Mesothelial cell of epicardium (in vitro differentiated cells): ENCODE results near the gene RTCB. TPM values are rescaled to one million over a fixed set of nuclear protein-coding genes. Genes with fewer than 3 reads are reported as not detected.
"Not testable (repeated sequence)": the region's sequence is repeated elsewhere in the genome, so short reads cannot be mapped to it uniquely, and the experiment has no call there.

Experiments used
- DNase-seq, 2 experiments: peaks; one replicate each; pipeline ENCODE4 v3.0.0; 2021; ENCODE audit warnings: low spot score in 2 of 2; ENCODE audit not compliant: unreplicated experiment in 2 of 2
- H3K27ac Mint-ChIP-seq: 2 replicates; pipeline ENCODE4 v1.8.0; 2021; ENCODE audit warnings: mixed read lengths
- H3K27me3 Mint-ChIP-seq: 2 replicates; pipeline ENCODE4 v1.8.0; 2021; ENCODE audit warnings: low read depth, mixed read lengths
- H3K36me3 Mint-ChIP-seq: 2 replicates; pipeline ENCODE4 v1.8.0; 2021; ENCODE audit warnings: mixed read lengths
- H3K4me1 Mint-ChIP-seq: 2 replicates; pipeline ENCODE4 v1.8.0; 2021; ENCODE audit warnings: mixed read lengths
- H3K4me3 Mint-ChIP-seq: 2 replicates; pipeline ENCODE4 v1.8.0; 2021; ENCODE audit warnings: mild to moderate bottlenecking, moderate library complexity, mixed read lengths
- H3K9me3 Mint-ChIP-seq: 2 replicates; pipeline ENCODE4 v1.8.0; 2021; ENCODE audit warnings: mixed read lengths
- total RNA-seq: library from RNA; stranded (reverse); gene quantifications from 3 replicates; pipeline ENCODE4 v1.2.1, GENCODE V29; 2021
- TF ChIP-seq, protein P1 (sequence below): fragments of 200-600 bp; sonication (generic); IDR thresholded peaks from one replicate; pipeline ENCODE4 v1.5.0; 2021; ENCODE audit warnings: antibody characterized with exemption; ENCODE audit not compliant: unreplicated experiment

RTCB gene
- total RNA-seq, 1 donor from 2014 or later, result 73.5 TPM

DNA sequence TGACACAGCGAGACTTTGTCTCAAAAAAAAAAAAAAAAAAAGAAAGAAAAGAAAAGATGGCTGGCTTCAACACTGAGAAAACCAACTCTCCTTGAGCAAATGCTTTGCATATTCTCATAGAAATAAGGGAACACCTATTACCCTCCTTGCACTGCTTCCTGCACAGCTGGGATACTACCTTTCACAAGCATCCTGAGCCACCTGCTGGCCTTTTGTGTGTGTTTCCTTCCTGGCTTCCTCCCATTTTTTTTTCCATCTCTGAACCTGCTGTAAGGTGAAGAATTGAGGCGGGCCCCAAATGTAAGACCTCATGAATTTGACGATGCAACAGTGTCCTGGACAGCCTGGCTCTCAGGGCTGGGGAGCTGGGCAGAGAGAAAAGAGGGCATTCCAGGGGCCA, 56.3 kb downstream of the RTCB start:
- Mint-ChIP-seq H3K27ac (no peak overlapping the region), H3K36me3 (no peaks in the 10 kb centered on the region), H3K4me1 (no peaks in the 10 kb centered on the region), H3K4me3 (no peak overlapping the region), H3K9me3 (peaks cover 4% of the 10 kb centered on the region), H3K27me3 (peaks cover 3% of the 10 kb centered on the region)
- DNase-seq, result no peak
- TF ChIP-seq, protein P1, sequence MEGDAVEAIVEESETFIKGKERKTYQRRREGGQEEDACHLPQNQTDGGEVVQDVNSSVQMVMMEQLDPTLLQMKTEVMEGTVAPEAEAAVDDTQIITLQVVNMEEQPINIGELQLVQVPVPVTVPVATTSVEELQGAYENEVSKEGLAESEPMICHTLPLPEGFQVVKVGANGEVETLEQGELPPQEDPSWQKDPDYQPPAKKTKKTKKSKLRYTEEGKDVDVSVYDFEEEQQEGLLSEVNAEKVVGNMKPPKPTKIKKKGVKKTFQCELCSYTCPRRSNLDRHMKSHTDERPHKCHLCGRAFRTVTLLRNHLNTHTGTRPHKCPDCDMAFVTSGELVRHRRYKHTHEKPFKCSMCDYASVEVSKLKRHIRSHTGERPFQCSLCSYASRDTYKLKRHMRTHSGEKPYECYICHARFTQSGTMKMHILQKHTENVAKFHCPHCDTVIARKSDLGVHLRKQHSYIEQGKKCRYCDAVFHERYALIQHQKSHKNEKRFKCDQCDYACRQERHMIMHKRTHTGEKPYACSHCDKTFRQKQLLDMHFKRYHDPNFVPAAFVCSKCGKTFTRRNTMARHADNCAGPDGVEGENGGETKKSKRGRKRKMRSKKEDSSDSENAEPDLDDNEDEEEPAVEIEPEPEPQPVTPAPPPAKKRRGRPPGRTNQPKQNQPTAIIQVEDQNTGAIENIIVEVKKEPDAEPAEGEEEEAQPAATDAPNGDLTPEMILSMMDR, result no peak

DNA sequence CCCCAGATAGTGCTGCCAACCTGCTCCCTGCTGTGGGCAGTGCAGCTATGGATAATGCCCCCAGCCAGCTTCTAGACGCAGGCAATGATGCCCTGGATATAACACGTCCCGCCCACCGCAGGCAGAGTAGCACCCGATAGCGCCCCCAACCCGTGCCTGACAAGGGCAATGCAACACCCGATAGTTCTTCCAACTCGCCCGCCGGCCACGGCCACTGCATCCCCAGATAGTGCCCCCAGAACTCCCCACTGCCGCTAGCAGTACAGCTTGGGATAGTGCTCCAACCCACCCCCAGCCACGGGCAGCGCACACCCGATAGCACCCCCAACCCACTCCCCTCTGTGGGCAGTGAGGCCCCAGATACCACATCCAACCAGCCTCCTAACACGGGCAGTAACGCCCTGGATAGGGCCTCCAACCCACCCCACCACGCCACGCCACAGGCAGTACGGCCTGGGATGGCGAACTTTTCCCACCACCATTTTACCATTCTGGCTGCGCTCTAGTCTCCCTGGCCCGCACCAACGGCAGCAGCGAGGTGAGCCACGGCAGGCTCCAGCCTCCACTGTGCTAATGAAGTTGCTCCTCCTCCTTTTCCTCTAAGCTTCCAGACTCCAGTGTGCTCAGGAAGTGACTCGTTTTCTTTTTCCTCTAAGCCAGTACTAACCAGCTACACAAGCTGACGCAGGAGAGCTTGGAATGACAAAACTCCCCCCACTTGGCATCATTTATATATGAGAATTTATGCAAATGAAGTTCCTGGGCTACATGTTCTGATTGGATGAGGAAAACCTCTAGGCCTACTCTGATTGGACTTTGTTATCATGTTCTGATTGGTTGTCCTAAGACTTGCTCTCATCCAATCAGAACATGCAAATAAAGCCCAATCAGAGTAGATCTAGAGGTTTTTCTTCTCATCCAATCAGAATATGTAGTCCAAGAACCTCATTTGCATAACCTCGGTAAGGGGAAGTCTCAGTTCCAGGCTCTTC, 57.4 kb downstream of the RTCB start:
- no peak for DNase-seq
- H3K27ac Mint-ChIP-seq, result no peak overlapping the region
- H3K36me3 Mint-ChIP-seq, result no peaks in the 10 kb centered on the region
- H3K4me3 Mint-ChIP-seq, result no peak overlapping the region
- peaks cover 3% of the 10 kb centered on the region for H3K27me3 Mint-ChIP-seq
- TF ChIP-seq, protein P1, result no peak
- H3K4me1 Mint-ChIP-seq, result no peaks in the 10 kb centered on the region
- H3K9me3 Mint-ChIP-seq, result peaks cover 4% of the 10 kb centered on the region

DNA sequence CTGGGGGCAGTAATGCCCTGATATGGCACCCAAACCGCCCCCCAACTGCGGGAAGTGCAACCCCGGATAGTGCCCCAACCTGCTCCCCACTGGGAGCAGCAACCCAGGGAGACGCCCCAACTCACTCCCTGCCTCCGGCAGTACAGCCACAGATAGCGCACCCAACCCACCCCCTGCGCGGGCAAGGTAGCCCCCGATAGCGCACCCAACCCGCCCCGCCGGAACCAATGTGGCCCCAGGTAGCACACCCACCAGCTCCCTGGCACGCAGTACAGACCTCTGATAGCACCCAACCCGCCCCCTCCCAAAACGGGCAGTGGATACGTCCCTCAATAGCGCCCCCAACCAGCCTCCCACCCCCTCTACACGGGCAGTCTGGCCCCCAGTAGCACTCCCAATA, 58.2 kb downstream of the RTCB start:
- no peak for DNase-seq
- Mint-ChIP-seq H3K36me3 (no peaks in the 10 kb centered on the region), H3K27ac (no peak overlapping the region), H3K27me3 (peaks cover 3% of the 10 kb centered on the region), H3K4me3 (no peak overlapping the region), H3K9me3 (peaks cover 4% of the 10 kb centered on the region), H3K4me1 (no peaks in the 10 kb centered on the region)
- TF ChIP-seq, protein P1, result no peak

DNA sequence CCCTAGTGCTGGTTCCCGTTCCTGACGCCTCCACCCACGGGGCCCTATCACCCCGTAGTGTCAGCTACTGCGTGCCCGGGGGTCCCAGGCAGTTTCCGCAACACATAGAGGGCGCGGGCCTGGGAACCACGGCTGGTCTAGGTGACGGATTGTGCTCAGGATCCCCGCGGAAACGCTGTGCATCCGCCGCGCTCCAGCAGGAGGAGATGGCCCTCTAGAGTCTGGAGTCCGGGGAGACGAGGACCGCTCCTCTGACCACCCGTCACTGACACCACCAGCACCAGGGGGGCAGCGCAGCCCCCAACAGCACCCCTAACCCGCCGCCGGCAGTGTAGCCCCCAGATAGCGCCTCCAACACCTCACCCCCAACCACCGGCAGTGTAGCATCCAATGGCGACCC, 58.8 kb downstream of the RTCB start:
- Mint-ChIP-seq H3K27me3 (peaks cover 3% of the 10 kb centered on the region), H3K4me3 (no peak overlapping the region), H3K4me1 (no peaks in the 10 kb centered on the region), H3K9me3 (peaks cover 4% of the 10 kb centered on the region), H3K27ac (no peak overlapping the region), H3K36me3 (no peaks in the 10 kb centered on the region)
- TF ChIP-seq, protein P1, result no peak
- DNase-seq, result no peak

DNA sequence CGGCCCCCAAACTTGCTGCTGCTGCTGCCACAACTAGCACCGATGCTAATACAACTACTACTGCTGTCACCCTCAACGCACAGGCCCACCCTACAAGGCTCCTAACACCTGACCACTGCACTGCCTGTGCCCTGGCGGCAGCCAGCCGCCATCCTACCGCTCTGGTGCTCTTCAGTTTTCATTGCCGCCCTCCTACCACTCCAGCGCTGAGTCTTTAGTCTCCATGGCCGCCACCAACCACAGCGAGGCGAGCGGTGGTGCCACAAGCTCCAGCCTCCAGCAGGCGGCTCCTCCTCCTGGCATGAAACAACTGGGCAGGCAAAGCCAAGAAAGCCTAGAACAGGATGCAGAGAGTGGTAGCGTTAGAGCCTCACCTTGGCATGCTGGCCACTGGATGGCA, 59.4 kb downstream of the RTCB start:
- H3K9me3 Mint-ChIP-seq, result peaks cover 4% of the 10 kb centered on the region
- no peaks in the 10 kb centered on the region for H3K36me3 Mint-ChIP-seq
- H3K27me3 Mint-ChIP-seq, result peaks cover 3% of the 10 kb centered on the region
- H3K4me3 Mint-ChIP-seq, result no peak overlapping the region
- H3K27ac Mint-ChIP-seq, result no peak overlapping the region
- TF ChIP-seq, protein P1, result no peak
- H3K4me1 Mint-ChIP-seq, result no peaks in the 10 kb centered on the region
- DNase-seq, result no peak

DNA sequence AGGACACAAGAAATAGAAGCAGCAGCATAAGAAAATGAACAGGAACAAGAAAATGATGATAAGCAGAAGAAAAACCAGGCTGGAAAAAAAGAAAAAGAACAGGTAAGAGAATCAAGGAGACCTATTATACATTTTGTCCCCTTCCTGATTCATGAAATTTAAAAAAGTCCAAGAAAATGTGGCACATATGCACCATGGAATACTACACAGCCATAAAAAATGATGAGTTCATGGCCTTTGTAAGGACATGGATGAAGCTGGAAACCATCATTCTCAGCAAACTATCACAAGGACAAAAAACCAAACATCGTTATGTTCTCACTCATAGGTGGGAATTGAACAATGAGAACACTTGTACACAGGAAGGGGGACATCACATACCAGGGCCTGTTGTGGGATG, 60.2 kb downstream of the RTCB start:
- H3K27ac Mint-ChIP-seq, H3K4me3 Mint-ChIP-seq, DNase-seq, H3K27me3 Mint-ChIP-seq, H3K4me1 Mint-ChIP-seq, H3K9me3 Mint-ChIP-seq, H3K36me3 Mint-ChIP-seq: not testable (repeated sequence)
